A673 (cell line): ENCODE data around the gene ZC3H18.

Experiments used
- EZH2 ChIP-seq: fragments of 200-600 bp; sonication (generic); IDR thresholded peaks from 2 replicates; pipeline ENCODE4 v1.6.1; 2017; ENCODE audit warnings: borderline replicate concordance, low read depth, mild to moderate bottlenecking, mixed read lengths, antibody characterized with exemption, low read length; ENCODE audit not compliant: poor library complexity, severe bottlenecking
- TF ChIP-seq, protein P1 (sequence below): fragments of 300-800, 200-600 bp; sonication (generic); conservative IDR thresholded peaks from 2 replicates; pipeline ENCODE4 v1.5.1; 2017; ENCODE audit warnings: low read depth, mild to moderate bottlenecking, antibody characterized with exemption, low read length, moderate library complexity, mixed read lengths

DNA sequence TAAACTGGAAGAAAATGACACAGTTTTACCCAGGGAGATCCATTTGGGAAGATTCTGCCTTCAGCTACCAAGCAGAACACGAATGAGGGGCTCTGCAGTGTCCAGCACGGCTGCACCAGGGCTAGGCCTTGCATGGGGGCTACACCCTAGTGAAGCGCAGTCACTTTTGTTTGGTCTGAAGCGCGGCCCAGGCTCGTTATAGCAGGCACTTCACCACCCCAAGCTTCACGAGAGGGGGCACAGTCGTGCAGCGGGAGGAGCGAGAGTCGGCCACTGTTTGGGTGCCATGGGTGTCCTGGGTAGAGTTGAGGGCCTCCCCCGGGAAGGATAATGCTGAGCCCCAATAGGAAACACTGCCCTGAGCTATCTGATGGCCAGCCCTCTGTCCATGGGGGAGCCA is 46.5 kb downstream of the ZC3H18 start:
- TF ChIP-seq, protein P1, sequence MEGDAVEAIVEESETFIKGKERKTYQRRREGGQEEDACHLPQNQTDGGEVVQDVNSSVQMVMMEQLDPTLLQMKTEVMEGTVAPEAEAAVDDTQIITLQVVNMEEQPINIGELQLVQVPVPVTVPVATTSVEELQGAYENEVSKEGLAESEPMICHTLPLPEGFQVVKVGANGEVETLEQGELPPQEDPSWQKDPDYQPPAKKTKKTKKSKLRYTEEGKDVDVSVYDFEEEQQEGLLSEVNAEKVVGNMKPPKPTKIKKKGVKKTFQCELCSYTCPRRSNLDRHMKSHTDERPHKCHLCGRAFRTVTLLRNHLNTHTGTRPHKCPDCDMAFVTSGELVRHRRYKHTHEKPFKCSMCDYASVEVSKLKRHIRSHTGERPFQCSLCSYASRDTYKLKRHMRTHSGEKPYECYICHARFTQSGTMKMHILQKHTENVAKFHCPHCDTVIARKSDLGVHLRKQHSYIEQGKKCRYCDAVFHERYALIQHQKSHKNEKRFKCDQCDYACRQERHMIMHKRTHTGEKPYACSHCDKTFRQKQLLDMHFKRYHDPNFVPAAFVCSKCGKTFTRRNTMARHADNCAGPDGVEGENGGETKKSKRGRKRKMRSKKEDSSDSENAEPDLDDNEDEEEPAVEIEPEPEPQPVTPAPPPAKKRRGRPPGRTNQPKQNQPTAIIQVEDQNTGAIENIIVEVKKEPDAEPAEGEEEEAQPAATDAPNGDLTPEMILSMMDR: no peak
- no peak for TF ChIP-seq EZH2
